G401.6 (cell line): ENCODE measurements around the gene SELENON.

Experiments
- FAIRE-seq: peaks from 2 replicates; lab custom pipeline; 2012; peaks lifted over from hg19 to GRCh38; lab: Jason Lieb, UNC

SELENON gene

DNA sequence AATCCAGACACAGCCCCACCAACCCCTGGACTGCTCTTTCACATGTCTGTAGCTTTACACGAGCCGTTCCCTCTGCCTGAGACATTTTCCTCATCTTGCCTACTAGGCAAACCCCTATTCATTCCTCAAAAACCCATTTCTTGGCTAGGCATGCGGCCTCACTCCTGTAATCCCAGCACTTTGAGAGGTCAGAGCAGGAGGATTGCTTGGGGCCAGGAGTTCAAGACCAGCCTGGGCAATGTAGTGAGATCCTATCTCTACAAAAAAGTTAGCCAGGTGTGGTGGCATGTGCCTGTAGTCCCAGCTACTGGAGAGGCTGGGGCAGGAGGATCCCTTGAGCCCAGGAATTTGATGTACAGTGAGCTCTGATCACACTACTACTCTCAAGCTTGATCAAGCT lies 64.4 kb downstream of the SELENON start:
- no peak for FAIRE-seq

- no peak for FAIRE-seq
These were observed 66.3 kb downstream of the SELENON start for GRCh38 chr1:25866288-25866687.

DNA sequence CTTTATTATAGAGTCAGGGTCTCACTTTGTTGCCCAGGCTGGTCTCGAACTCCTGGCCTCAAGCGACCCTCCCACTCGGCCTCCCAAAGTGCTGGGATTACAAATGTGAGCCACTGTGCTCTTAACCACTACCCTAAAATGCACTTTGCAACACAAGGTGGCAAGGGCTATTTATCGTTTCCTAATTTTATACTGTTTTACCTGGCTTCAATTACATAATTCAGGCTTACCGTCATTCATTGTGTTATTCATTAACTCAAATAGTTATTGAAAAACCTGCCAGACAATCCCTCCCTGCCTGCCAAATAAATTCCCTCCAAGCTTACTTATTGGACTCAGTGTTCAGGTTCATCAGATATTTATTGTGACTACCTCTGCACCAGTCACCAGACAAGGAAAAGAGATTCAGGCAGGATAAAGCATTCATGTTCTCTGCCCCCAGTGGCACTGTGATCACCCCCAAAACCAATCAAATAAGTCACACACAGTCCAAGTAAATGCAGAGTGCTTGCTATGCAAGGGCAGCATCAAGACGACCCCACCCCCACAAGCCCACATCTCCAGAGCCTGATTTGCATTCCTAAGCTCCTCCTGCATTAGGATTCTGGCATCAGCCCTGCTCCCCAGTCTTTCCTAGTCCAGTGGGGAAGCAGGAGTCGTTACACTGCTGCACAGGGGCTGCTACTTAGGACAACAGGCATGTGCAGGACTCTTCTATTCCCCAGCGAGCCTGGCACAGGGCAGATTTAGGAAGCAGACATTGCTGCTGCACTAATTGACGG lies 67.4 kb downstream of the SELENON start:
- no peak for FAIRE-seq
